Measurements from ENCODE around the gene TCTN2.

DNA sequence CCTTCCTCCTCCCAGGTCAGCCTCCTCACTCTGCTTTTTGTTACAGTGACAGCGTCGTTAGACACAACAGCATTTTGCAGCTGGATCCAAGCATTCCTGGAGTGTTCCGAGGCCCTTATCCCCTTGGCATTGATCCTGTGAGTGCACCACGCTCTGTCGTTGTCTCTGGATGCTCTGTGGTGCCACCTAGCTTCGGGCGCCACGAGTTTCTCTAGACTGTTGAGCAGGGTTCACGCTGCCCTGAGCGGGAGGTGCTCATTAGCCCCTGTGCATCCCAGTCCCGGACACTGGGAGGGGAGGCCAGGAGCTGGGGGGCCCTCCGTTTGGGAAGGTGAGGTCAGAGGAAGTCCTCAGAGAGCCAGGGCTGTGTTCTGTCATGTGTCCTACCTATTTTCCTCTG is 73.9 kb downstream of the TCTN2 start:
- TF ChIP-seq CTCF (IDR thresholded peaks at IDR 0.05) = no peak
- TF ChIP-seq POLR2A (IDR thresholded peaks at IDR 0.05) = no peak

Data from thyroid gland (tissue), 4 donors.